HG03565 (cell line): Measurements from ENCODE around the gene KCNIP1.
"Not testable (repeated sequence)": the region's sequence is repeated elsewhere in the genome, so short reads cannot be mapped to it uniquely, and the experiment has no call there.

Source experiments
- ATAC-seq: cut with Tn5 transposase; IDR thresholded peaks from one replicate; pipeline ENCODE4 v1.9.1; 2021; ENCODE audit warnings: mild to moderate bottlenecking, moderate library complexity; ENCODE audit not compliant: unreplicated experiment

KCNIP1 gene

GRCh38 chr5:170762298-170762697 lies 258.5 kb downstream of the KCNIP1 start:
- not testable (repeated sequence) for ATAC-seq

- ATAC-seq = not testable (repeated sequence)
Observed at GRCh38 chr5:170765868-170766267, 262.0 kb downstream of the KCNIP1 start.

GRCh38 chr5:170769246-170769645 lies 265.4 kb downstream of the KCNIP1 start:
- no peak for ATAC-seq

GRCh38 chr5:170769898-170770416 lies 266.1 kb downstream of the KCNIP1 start:
- no peak for ATAC-seq

GRCh38 chr5:170771496-170771895 lies 267.7 kb downstream of the KCNIP1 start:
- ATAC-seq = no peak

- ATAC-seq = no peak
Observed at GRCh38 chr5:170773024-170773985, 269.5 kb downstream of the KCNIP1 start.

GRCh38 chr5:170774831-170775230 lies 271.0 kb downstream of the KCNIP1 start:
- no peak for ATAC-seq

GRCh38 chr5:170781946-170782345 lies 278.1 kb downstream of the KCNIP1 start:
- ATAC-seq = no peak

- ATAC-seq = no peak
Observed at GRCh38 chr5:170782438-170782837, 278.6 kb downstream of the KCNIP1 start.

GRCh38 chr5:170783498-170784247 lies 279.9 kb downstream of the KCNIP1 start, which contains the start of gene GABRP:
Gene GABRP (plus strand): TSS chr5:170783725. CDS start chr5:170788616, 4,891 bp downstream.
- ATAC-seq = no peak

GRCh38 chr5:170785416-170785815 lies 281.6 kb downstream of the KCNIP1 start:
- no peak for ATAC-seq
